ENCODE measurements around the gene HECTD4. TPM values are rescaled to one million over a fixed set of nuclear protein-coding genes. Genes with fewer than 3 reads are reported as not detected.

The HECTD4 gene
- total RNA-seq, 1 donor from 2014 or later, result 47.3 TPM

- no peak for DNase-seq (ENCODE audit: low read depth)
Observed at GRCh38 chr12:112208301-112208910, 173.8 kb downstream of the HECTD4 start.

GRCh38 chr12:112207397-112207924, 174.8 kb downstream of the HECTD4 start:
- no peak for DNase-seq (ENCODE audit: low read depth)

GRCh38 chr12:112206944-112207343, 175.3 kb downstream of the HECTD4 start:
- DNase-seq (ENCODE audit: low read depth), result no peak

GRCh38 chr12:112199136-112199535, 183.1 kb downstream of the HECTD4 start:
- DNase-seq (ENCODE audit: low read depth), result no peak

- peak; percentile 53 for DNase-seq (ENCODE audit: low read depth)
Observed at GRCh38 chr12:112198120-112198733, 184.0 kb downstream of the HECTD4 start.

GRCh38 chr12:112196196-112196875, 185.9 kb downstream of the HECTD4 start:
- no peak for DNase-seq (ENCODE audit: low read depth)

- no peak for DNase-seq (ENCODE audit: low read depth)
Observed at GRCh38 chr12:112194601-112195247, 187.5 kb downstream of the HECTD4 start.

- DNase-seq (ENCODE audit: low read depth), result no peak
Observed at GRCh38 chr12:112192475-112192874, 189.8 kb downstream of the HECTD4 start.

- no peak for DNase-seq (ENCODE audit: low read depth)
Observed at GRCh38 chr12:112191840-112192321, 190.3 kb downstream of the HECTD4 start.

GRCh38 chr12:112191201-112191600, 191.0 kb downstream of the HECTD4 start:
- DNase-seq (ENCODE audit: low read depth), result no peak

- no peak for DNase-seq (ENCODE audit: low read depth)
Observed at GRCh38 chr12:112190231-112191025, 191.8 kb downstream of the HECTD4 start.

- no peak for DNase-seq (ENCODE audit: low read depth)
Observed at GRCh38 chr12:112188130-112188830, 194.0 kb downstream of the HECTD4 start.

GRCh38 chr12:112185093-112185923, 196.9 kb downstream of the HECTD4 start:
- no peak for DNase-seq (ENCODE audit: low read depth)

- DNase-seq (ENCODE audit: low read depth), result no peak
Observed at GRCh38 chr12:112184056-112184887, 198.0 kb downstream of the HECTD4 start.

- peak; percentile 6 for DNase-seq (ENCODE audit: low read depth)
Observed at GRCh38 chr12:112183141-112184021, 198.8 kb downstream of the HECTD4 start.

GRCh38 chr12:112182499-112182898, 199.7 kb downstream of the HECTD4 start:
- no peak for DNase-seq (ENCODE audit: low read depth)

- no peak for DNase-seq (ENCODE audit: low read depth)
Observed at GRCh38 chr12:112180422-112180821, 201.8 kb downstream of the HECTD4 start.

- DNase-seq (ENCODE audit: low read depth), result no peak
Observed at GRCh38 chr12:112179916-112180315, 202.3 kb downstream of the HECTD4 start.

All from renal cortical epithelial cell (primary cell).